Astrocyte (in vitro differentiated cells and primary cell): ENCODE measurements around the gene TIAM2.

Source experiments
- EZH2 ChIP-seq: IDR thresholded peaks from 2 replicates; pipeline ENCODE4 v1.6.1; 2012; ENCODE audit warnings: mild to moderate bottlenecking, low read length, inconsistent platforms; ENCODE audit not compliant: insufficient read depth
- TF ChIP-seq, protein P1 (sequence below): IDR thresholded peaks from 2 replicates; pipeline ENCODE4 v1.5.1; 2011; ENCODE audit warnings: low read depth, mild to moderate bottlenecking, inconsistent platforms, low read length, moderate library complexity; ENCODE audit not compliant: insufficient read depth

- TF ChIP-seq, protein P1, sequence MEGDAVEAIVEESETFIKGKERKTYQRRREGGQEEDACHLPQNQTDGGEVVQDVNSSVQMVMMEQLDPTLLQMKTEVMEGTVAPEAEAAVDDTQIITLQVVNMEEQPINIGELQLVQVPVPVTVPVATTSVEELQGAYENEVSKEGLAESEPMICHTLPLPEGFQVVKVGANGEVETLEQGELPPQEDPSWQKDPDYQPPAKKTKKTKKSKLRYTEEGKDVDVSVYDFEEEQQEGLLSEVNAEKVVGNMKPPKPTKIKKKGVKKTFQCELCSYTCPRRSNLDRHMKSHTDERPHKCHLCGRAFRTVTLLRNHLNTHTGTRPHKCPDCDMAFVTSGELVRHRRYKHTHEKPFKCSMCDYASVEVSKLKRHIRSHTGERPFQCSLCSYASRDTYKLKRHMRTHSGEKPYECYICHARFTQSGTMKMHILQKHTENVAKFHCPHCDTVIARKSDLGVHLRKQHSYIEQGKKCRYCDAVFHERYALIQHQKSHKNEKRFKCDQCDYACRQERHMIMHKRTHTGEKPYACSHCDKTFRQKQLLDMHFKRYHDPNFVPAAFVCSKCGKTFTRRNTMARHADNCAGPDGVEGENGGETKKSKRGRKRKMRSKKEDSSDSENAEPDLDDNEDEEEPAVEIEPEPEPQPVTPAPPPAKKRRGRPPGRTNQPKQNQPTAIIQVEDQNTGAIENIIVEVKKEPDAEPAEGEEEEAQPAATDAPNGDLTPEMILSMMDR = no peak
- no peak for TF ChIP-seq EZH2
Observed at GRCh38 chr6:155244434-155244833, 249.3 kb downstream of the TIAM2 start.
